K562 (cell line): ENCODE data around the gene MBOAT7. TPM values are rescaled to one million over a fixed set of nuclear protein-coding genes. Genes with fewer than 3 reads are reported as not detected.
A peak's percentile ranks its signal among the peaks of the same experiment; 100 is the strongest.

ENCODE experiments used
- BMI1 ChIP-seq: fragments of 150-350 bp; IDR thresholded peaks from 2 replicates; pipeline ENCODE4 v1.6.1; 2014; ENCODE audit warnings: low read length
- BRD4 ChIP-seq: fragments of 200-600 bp; sonication (generic); IDR thresholded peaks from 2 replicates; pipeline ENCODE4 v1.6.1; 2017; ENCODE audit warnings: inconsistent platforms
- CBFB ChIP-seq: sonication (generic); formaldehyde crosslinking; IDR thresholded peaks from 2 replicates; pipeline ENCODE4 v1.4.0; 2020; ENCODE audit warnings: mild to moderate bottlenecking, missing genetic modification reagents
- CBX3 ChIP-seq, 2 experiments: IDR thresholded peaks; 1 replicate in 1 of 2; 2 replicates in 1 of 2; pipeline ENCODE4 v1.6.1; 2012; ENCODE audit warnings: inconsistent platforms in 2 of 2, low read length in 2 of 2, borderline replicate concordance in 1 of 2, control low read depth in 1 of 2
- CCNT2 ChIP-seq: IDR thresholded peaks from 2 replicates; pipeline ENCODE4 v1.6.1; 2011; ENCODE audit warnings: borderline replicate concordance, low read depth, mild to moderate bottlenecking, moderate library complexity, mixed read lengths, low read length; ENCODE audit not compliant: insufficient read length; ENCODE audit errors: extremely low read depth
- EP400 ChIP-seq: fragments of 450-650 bp; IDR thresholded peaks from 2 replicates; pipeline ENCODE4 v1.6.1; 2017; ENCODE audit warnings: antibody characterized with exemption, mild to moderate bottlenecking, moderate library complexity
- FIP1L1 ChIP-seq: fragments of 200-400 bp; formaldehyde crosslinking; IDR thresholded peaks from 2 replicates; pipeline ENCODE4 v1.6.1; 2018; ENCODE audit warnings: mild to moderate bottlenecking, low read depth, low read length; ENCODE audit not compliant: poor library complexity, severe bottlenecking
- FOXP1 ChIP-seq: sonication (generic); formaldehyde crosslinking; IDR thresholded peaks from 2 replicates; pipeline ENCODE4 v1.8.0; 2022; ENCODE audit warnings: mild to moderate bottlenecking, missing genetic modification reagents
- HNRNPK ChIP-seq: fragments of 200-400 bp; formaldehyde crosslinking; IDR thresholded peaks from one replicate; pipeline ENCODE4 v1.6.1; 2018; ENCODE audit warnings: mild to moderate bottlenecking, low read depth, low read length; ENCODE audit not compliant: poor library complexity, severe bottlenecking
- HSF4 ChIP-seq: fragments of 250-450 bp; sonication (Bioruptor Pico); IDR thresholded peaks from 2 replicates; pipeline ENCODE4 v2.1.2; 2022; ENCODE audit warnings: mild to moderate bottlenecking, moderate library complexity, borderline replicate concordance
- MEF2A ChIP-seq: IDR thresholded peaks from 2 replicates; pipeline ENCODE4 v1.6.1; 2011; ENCODE audit warnings: low read depth, mild to moderate bottlenecking, low read length, moderate library complexity; ENCODE audit not compliant: control insufficient read depth
- MTF1 ChIP-seq: fragments of 250-450 bp; sonication (Bioruptor Pico); IDR thresholded peaks from 2 replicates; pipeline ENCODE4 v1.9.0; 2021; ENCODE audit warnings: moderate library complexity, mild to moderate bottlenecking, inconsistent platforms, borderline replicate concordance
- NFXL1 ChIP-seq: fragments of 450-650 bp; formaldehyde crosslinking; IDR thresholded peaks from 2 replicates; pipeline ENCODE4 v1.4.0; 2021; ENCODE audit warnings: mild to moderate bottlenecking
- PCBP1 ChIP-seq: fragments of 200-400 bp; formaldehyde crosslinking; IDR thresholded peaks from 2 replicates; pipeline ENCODE4 v1.6.1; 2018; ENCODE audit warnings: mild to moderate bottlenecking, low read depth, low read length; ENCODE audit not compliant: poor library complexity, severe bottlenecking
- PRPF4 ChIP-seq: fragments of 200-400 bp; formaldehyde crosslinking; IDR thresholded peaks from one replicate; pipeline ENCODE4 v1.6.1; 2017; ENCODE audit warnings: low read length, low read depth, mild to moderate bottlenecking; ENCODE audit not compliant: insufficient read depth, poor library complexity, severe bottlenecking
- RBM15 ChIP-seq: fragments of 200-400 bp; formaldehyde crosslinking; IDR thresholded peaks from 2 replicates; pipeline ENCODE4 v1.6.1; 2018; ENCODE audit warnings: mild to moderate bottlenecking, low read length, moderate library complexity; ENCODE audit not compliant: insufficient read depth
- ZBTB7A ChIP-seq: IDR thresholded peaks from 2 replicates; pipeline ENCODE4 v1.6.1; 2011; ENCODE audit warnings: low read depth, mild to moderate bottlenecking, low read length, moderate library complexity, borderline replicate concordance; ENCODE audit not compliant: control insufficient read depth
- ZNF431 ChIP-seq: sonication (generic); formaldehyde crosslinking; IDR thresholded peaks from 2 replicates; pipeline ENCODE4 v1.8.0; 2022; ENCODE audit warnings: mild to moderate bottlenecking, missing genetic modification reagents
- ZNF511 ChIP-seq: sonication (generic); formaldehyde crosslinking; IDR thresholded peaks from 2 replicates; pipeline ENCODE4 v1.8.0; 2022; ENCODE audit warnings: mild to moderate bottlenecking, missing genetic modification reagents
- ZNF583 ChIP-seq: fragments of 250-450 bp; sonication (Bioruptor Pico); IDR thresholded peaks from 2 replicates; pipeline ENCODE4 v1.4.0; 2020
- ZNF589 ChIP-seq: fragments of 200-800 bp; sonication (Bioruptor generic); IDR thresholded peaks from 2 replicates; pipeline ENCODE4 v1.6.1; 2016; ENCODE audit warnings: low read depth, missing genetic modification characterization, missing compliant biosample characterization
- ZNF609 ChIP-seq: sonication (generic); formaldehyde crosslinking; IDR thresholded peaks from 2 replicates; pipeline ENCODE4 v1.8.1; 2023; ENCODE audit warnings: missing genetic modification reagents, mild to moderate bottlenecking, borderline replicate concordance
- ZNF707 ChIP-seq: fragments of 250-450 bp; sonication (Bioruptor Pico); conservative IDR thresholded peaks from 2 replicates; pipeline ENCODE4 v1.8.0; 2022; ENCODE audit warnings: inconsistent platforms, mild to moderate bottlenecking, moderate library complexity
- polyA plus RNA-seq, 8 experiments: library from polyadenylated mRNA; depleted of rRNA in 4 of 8; stranded (reverse) in 5 of 8; unstranded in 3 of 8; fragments of >200 nt; fragmentation: Nextera tagmentation in 2 of 8; fragmentation: Illumina TruSeq in 1 of 8; extraction: Ambion mirVana in 2 of 8; extraction: Trizol in 1 of 8; gene quantifications; 2 replicates each; pipeline versions ENCODE4 v1.2.1 to v1.2.3, GENCODE V29; 2011 to 2014; ENCODE audit warnings: inconsistent platforms in 1 of 8, missing spikeins in 1 of 8
- total RNA-seq, 7 experiments: library from RNA; depleted of rRNA in 6 of 7; stranded (reverse); fragments of >200 nt in 6 of 7; fragmentation: Illumina TruSeq in 2 of 7; extraction: Trizol in 2 of 7; gene quantifications; 2 replicates each; pipeline versions ENCODE4 v1.2.1 to v1.2.3, GENCODE V29; 2011 to 2021; ENCODE audit warnings: low replicate concordance in 1 of 7

Gene MBOAT7
- total and polyA plus RNA-seq, 9 of the 15 experiments (the other 6 are each of a cell fraction or from before 2014, with no cell fraction given), result 1.4 to 153 (median 56.1) TPM

GRCh38 chr19:54189735-54190502, 539 bp upstream of the MBOAT7 start (continued):
- TF ChIP-seq ZNF609 (CRISPR knock-in tag) (no peak), MTF1 (no peak), HNRNPK (no peak), PCBP1 (no peak), ZNF511 (peak; percentile 27; the same call in 1 of the 2 replicates), FOXP1 (peak; percentile 57; the same call in 1 of the 2 replicates), BRD4 (0 out of 2 replicates have a peak, but pooled peaks have one; percentile 47), FIP1L1 (no peak), ZNF583 (CRISPR knock-in tag) (no peak), ZBTB7A (no peak; the same call in 1 of the 2 replicates), PRPF4 (no peak), EP400 (peak; percentile 99), NFXL1 (no peak), ZNF431 (no peak), BMI1 (no peak), ZNF589 (CRISPR knock-in tag) (no peak), CBX3 (IDR thresholded peaks at IDR 0.05; ENCODE audit: borderline replicate concordance in 1 of 2, low read length in 2 of 2) (0 out of 3 replicates have a peak, but pooled peaks of 1 of the 2 experiments have one; percentile 30), RBM15 (no peak), CBFB (CRISPR knock-in tag) (no peak), CCNT2 (peak; percentile 47), ZNF707 (CRISPR knock-in tag) (no peak), HSF4 (CRISPR knock-in tag) (no peak), MEF2A (0 out of 2 replicates have a peak, but pooled peaks have one; percentile 8)
